GM23338 (cell line): ENCODE measurements around the gene SYNPO2. TPM values are rescaled to one million over a fixed set of nuclear protein-coding genes. Genes with fewer than 3 reads are reported as not detected.

Experiments used
- ATAC-seq: fragments of 200-7000 bp; cut with Tn5 transposase; 3 replicates; pipeline ENCODE4 v1.9.1; 2020
- DNase-seq: peaks from one replicate; pipeline ENCODE4 v3.0.0-alpha.2; 2015; ENCODE audit warnings: low spot score
- H2AFZ ChIP-seq: fragments of 200-600 bp; sonication (generic); 2 replicates; pipeline ENCODE4 v1.8.0; 2016; ENCODE audit warnings: antibody characterized with exemption, mild to moderate bottlenecking, moderate library complexity
- H3F3A ChIP-seq: fragments of 200-600 bp; sonication (generic); replicated peaks from 2 replicates; pipeline ENCODE4 v1.8.0; 2017; ENCODE audit warnings: antibody characterized with exemption, mixed run types, low read depth
- H3K27ac ChIP-seq: fragments of 200-600 bp; sonication (generic); 2 replicates; pipeline ENCODE4 v1.6.1; 2016; ENCODE audit warnings: low read depth
- H3K27me3 ChIP-seq: fragments of 200-600 bp; sonication (generic); 2 replicates; pipeline ENCODE4 v1.8.0; 2016; ENCODE audit warnings: mild to moderate bottlenecking, mixed run types, moderate library complexity; ENCODE audit not compliant: insufficient read depth
- H3K36me3 ChIP-seq: fragments of 200-600 bp; sonication (generic); 2 replicates; pipeline ENCODE4 v1.8.0; 2016; ENCODE audit warnings: mild to moderate bottlenecking; ENCODE audit not compliant: insufficient read depth
- H3K4me1 ChIP-seq: fragments of 200-600 bp; sonication (generic); 2 replicates; pipeline ENCODE4 v1.8.0; 2016; ENCODE audit warnings: mild to moderate bottlenecking, moderate library complexity; ENCODE audit not compliant: insufficient read depth
- H3K4me2 ChIP-seq: fragments of 200-600 bp; sonication (generic); 2 replicates; pipeline ENCODE4 v1.7.1; 2017; ENCODE audit warnings: mixed run types
- H3K4me3 ChIP-seq: fragments of 200-600 bp; sonication (generic); 2 replicates; pipeline ENCODE4 v1.6.1; 2016; ENCODE audit warnings: mixed run types
- H3K79me2 ChIP-seq: fragments of 200-600 bp; sonication (generic); replicated peaks from 2 replicates; pipeline ENCODE4 v1.8.0; 2017; ENCODE audit warnings: mild to moderate bottlenecking; ENCODE audit not compliant: insufficient read depth
- H3K9me2 ChIP-seq: fragments of 200-600 bp; sonication (generic); 2 replicates; pipeline ENCODE4 v1.8.0; 2017; ENCODE audit not compliant: insufficient read depth
- H4K20me1 ChIP-seq: fragments of 200-600 bp; sonication (generic); replicated peaks from 2 replicates; pipeline ENCODE4 v1.8.0; 2017; ENCODE audit warnings: mild to moderate bottlenecking; ENCODE audit not compliant: insufficient read depth
- H3K27ac Mint-ChIP-seq: 2 replicates; pipeline ENCODE4 v1.8.0; 2020; ENCODE audit warnings: inconsistent platforms, mild to moderate bottlenecking, moderate library complexity, mixed read lengths
- H3K27me3 Mint-ChIP-seq: 3 replicates; pipeline ENCODE4 v1.8.0; 2022; ENCODE audit warnings: low read depth, mild to moderate bottlenecking, moderate library complexity, mixed read lengths, inconsistent platforms; ENCODE audit not compliant: insufficient read depth, poor library complexity
- H3K36me3 Mint-ChIP-seq: 3 replicates; pipeline ENCODE4 v1.8.0; 2021; ENCODE audit warnings: low read depth, mild to moderate bottlenecking, inconsistent platforms, moderate library complexity, mixed read lengths
- H3K4me1 Mint-ChIP-seq: 3 replicates; pipeline ENCODE4 v1.8.0; 2020; ENCODE audit warnings: mild to moderate bottlenecking, inconsistent platforms, mixed read lengths
- H3K4me3 Mint-ChIP-seq: 3 replicates; pipeline ENCODE4 v1.8.0; 2021; ENCODE audit warnings: moderate library complexity, mild to moderate bottlenecking, inconsistent platforms, mixed read lengths
- H3K9me3 Mint-ChIP-seq: 3 replicates; pipeline ENCODE4 v1.8.0; 2020; ENCODE audit warnings: moderate library complexity, mild to moderate bottlenecking, inconsistent platforms, mixed read lengths
- CREB1 ChIP-seq: fragments of 250-450 bp; sonication (Bioruptor Pico); IDR thresholded peaks from 2 replicates; pipeline ENCODE4 v1.5.0; 2020; ENCODE audit warnings: low read depth, mild to moderate bottlenecking, moderate library complexity
- CTCF ChIP-seq, 2 experiments: fragments of 200-600 bp in 1 of 2; sonication (generic) in 1 of 2; conservative IDR thresholded peaks; 2 replicates each; pipeline versions ENCODE4 v1.5.1 to v1.6.1; 2016 to 2017; ENCODE audit warnings: antibody characterized with exemption in 2 of 2, low read depth in 2 of 2, mild to moderate bottlenecking in 2 of 2, moderate library complexity in 1 of 2
- EZH2 ChIP-seq: fragments of 200-600 bp; sonication (generic); IDR thresholded peaks from one replicate; pipeline ENCODE4 v1.8.0; 2017; ENCODE audit warnings: antibody characterized with exemption, mild to moderate bottlenecking, low read depth; ENCODE audit not compliant: unreplicated experiment
- EZH2phosphoT487 ChIP-seq: fragments of 200-600 bp; sonication (generic); IDR thresholded peaks from one replicate; pipeline ENCODE4 v1.8.1; 2018; ENCODE audit warnings: antibody characterized with exemption; ENCODE audit not compliant: unreplicated experiment
- JUNB ChIP-seq: IDR thresholded peaks from one replicate; pipeline ENCODE4 v1.6.1; 2016; ENCODE audit warnings: antibody characterized with exemption; ENCODE audit not compliant: unreplicated experiment
- NANOG ChIP-seq: IDR thresholded peaks from 2 replicates; pipeline ENCODE4 v1.6.1; 2016; ENCODE audit warnings: antibody characterized with exemption, borderline replicate concordance
- POLR2AphosphoS5 ChIP-seq: IDR thresholded peaks from 2 replicates; pipeline ENCODE4 v1.6.1; 2016; ENCODE audit warnings: antibody characterized with exemption, low read depth
- REST ChIP-seq: IDR thresholded peaks from one replicate; pipeline ENCODE4 v1.6.1; 2018; ENCODE audit warnings: antibody characterized with exemption; ENCODE audit not compliant: unreplicated experiment
- STAT1 ChIP-seq: IDR thresholded peaks from one replicate; pipeline ENCODE4 v1.6.1; 2016; ENCODE audit warnings: antibody characterized with exemption; ENCODE audit not compliant: unreplicated experiment
- ZNF114 ChIP-seq: fragments of 250-450 bp; sonication (Bioruptor Pico); IDR thresholded peaks from 2 replicates; pipeline ENCODE4 v1.5.0; 2020; ENCODE audit warnings: mild to moderate bottlenecking, moderate library complexity
- polyA plus RNA-seq: library from polyadenylated mRNA; unstranded; fragments of >200 nt; fragmentation: Nextera tagmentation; extraction: Ambion mirVana; gene quantifications from 2 replicates; pipeline ENCODE4 v1.2.1, GENCODE V29; 2016
- total RNA-seq: library from RNA; depleted of rRNA; stranded (reverse); fragments of >200 nt; shearing (Covaris generic); gene quantifications from 2 replicates; pipeline ENCODE4 v1.2.3, GENCODE V29; 2014
- TF ChIP-seq, protein P1 (sequence below): fragments of 250-450 bp; sonication (Bioruptor Pico); IDR thresholded peaks from 2 replicates; pipeline ENCODE4 v1.5.0; 2020; ENCODE audit warnings: mild to moderate bottlenecking, moderate library complexity

The SYNPO2 gene
- total and polyA plus RNA-seq, 2 experiments from 2014 or later, result 2.1 to 3.4 TPM

DNA sequence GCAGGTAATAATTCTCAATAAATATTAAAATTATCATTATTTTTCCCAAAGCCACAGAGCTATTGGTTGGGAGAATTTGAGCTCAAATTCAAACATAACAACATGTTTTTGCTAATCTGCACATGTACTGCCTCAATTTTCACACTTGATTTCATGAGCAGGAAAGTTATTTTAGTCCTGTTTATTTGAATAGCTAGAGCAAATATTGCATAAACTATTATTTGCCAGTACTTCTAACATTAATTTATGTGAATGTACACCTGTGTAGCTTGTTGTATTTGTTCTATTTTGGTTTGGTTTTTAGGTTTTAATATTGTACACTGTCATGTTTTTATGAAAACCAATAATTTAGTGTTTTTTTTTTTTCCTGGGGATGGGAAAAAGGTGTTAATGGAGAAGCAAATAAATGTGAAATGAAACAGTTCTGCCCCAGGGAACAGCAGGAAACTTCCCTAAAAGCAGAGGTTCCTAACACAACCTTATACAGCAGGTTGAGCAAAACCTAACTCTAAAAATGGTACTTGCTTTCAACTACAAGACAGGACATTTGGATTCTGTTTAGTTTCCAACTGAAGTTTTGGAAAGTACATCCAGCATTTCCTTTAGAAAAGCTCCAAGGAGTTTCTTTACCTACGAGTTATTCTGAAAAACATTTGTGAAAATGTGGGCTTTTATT, 99.4 kb downstream of the SYNPO2 start:
- H3K79me2 ChIP-seq, result no peaks in the 10 kb centered on the region
- DNase-seq (no peak), ATAC-seq (no peak)
- no peak overlapping the region for H3K4me3 Mint-ChIP-seq
- no peak overlapping the region for H3K4me3 ChIP-seq
- TF ChIP-seq EZH2, result no peak
- TF ChIP-seq REST, result no peak
- no peak for TF ChIP-seq EZH2phosphoT487
- no peak for TF ChIP-seq STAT1
- no peak for TF ChIP-seq POLR2AphosphoS5
- no peak for TF ChIP-seq CTCF (conservative IDR thresholded peaks at IDR 0.05; ENCODE audit: low read depth in 2 of 2)
- TF ChIP-seq ZNF114, result no peak
- TF ChIP-seq, protein P1, sequence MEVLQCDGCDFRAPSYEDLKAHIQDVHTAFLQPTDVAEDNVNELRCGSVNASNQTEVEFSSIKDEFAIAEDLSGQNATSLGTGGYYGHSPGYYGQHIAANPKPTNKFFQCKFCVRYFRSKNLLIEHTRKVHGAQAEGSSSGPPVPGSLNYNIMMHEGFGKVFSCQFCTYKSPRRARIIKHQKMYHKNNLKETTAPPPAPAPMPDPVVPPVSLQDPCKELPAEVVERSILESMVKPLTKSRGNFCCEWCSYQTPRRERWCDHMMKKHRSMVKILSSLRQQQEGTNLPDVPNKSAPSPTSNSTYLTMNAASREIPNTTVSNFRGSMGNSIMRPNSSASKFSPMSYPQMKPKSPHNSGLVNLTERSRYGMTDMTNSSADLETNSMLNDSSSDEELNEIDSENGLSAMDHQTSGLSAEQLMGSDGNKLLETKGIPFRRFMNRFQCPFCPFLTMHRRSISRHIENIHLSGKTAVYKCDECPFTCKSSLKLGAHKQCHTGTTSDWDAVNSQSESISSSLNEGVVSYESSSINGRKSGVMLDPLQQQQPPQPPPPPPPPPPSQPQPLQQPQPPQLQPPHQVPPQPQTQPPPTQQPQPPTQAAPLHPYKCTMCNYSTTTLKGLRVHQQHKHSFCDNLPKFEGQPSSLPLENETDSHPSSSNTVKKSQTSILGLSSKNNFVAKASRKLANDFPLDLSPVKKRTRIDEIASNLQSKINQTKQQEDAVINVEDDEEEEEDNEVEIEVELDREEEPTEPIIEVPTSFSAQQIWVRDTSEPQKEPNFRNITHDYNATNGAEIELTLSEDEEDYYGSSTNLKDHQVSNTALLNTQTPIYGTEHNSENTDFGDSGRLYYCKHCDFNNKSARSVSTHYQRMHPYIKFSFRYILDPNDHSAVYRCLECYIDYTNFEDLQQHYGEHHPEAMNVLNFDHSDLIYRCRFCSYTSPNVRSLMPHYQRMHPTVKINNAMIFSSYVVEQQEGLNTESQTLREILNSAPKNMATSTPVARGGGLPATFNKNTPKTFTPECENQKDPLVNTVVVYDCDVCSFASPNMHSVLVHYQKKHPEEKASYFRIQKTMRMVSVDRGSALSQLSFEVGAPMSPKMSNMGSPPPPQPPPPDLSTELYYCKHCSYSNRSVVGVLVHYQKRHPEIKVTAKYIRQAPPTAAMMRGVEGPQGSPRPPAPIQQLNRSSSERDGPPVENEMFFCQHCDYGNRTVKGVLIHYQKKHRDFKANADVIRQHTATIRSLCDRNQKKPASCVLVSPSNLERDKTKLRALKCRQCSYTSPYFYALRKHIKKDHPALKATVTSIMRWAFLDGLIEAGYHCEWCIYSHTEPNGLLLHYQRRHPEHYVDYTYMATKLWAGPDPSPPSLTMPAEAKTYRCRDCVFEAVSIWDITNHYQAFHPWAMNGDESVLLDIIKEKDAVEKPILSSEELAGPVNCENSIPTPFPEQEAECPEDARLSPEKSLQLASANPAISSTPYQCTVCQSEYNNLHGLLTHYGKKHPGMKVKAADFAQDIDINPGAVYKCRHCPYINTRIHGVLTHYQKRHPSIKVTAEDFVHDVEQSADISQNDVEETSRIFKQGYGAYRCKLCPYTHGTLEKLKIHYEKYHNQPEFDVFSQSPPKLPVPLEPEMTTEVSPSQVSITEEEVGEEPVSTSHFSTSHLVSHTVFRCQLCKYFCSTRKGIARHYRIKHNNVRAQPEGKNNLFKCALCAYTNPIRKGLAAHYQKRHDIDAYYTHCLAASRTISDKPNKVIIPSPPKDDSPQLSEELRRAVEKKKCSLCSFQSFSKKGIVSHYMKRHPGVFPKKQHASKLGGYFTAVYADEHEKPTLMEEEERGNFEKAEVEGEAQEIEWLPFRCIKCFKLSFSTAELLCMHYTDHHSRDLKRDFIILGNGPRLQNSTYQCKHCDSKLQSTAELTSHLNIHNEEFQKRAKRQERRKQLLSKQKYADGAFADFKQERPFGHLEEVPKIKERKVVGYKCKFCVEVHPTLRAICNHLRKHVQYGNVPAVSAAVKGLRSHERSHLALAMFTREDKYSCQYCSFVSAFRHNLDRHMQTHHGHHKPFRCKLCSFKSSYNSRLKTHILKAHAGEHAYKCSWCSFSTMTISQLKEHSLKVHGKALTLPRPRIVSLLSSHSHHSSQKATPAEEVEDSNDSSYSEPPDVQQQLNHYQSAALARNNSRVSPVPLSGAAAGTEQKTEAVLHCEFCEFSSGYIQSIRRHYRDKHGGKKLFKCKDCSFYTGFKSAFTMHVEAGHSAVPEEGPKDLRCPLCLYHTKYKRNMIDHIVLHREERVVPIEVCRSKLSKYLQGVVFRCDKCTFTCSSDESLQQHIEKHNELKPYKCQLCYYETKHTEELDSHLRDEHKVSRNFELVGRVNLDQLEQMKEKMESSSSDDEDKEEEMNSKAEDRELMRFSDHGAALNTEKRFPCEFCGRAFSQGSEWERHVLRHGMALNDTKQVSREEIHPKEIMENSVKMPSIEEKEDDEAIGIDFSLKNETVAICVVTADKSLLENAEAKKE, result no peak
- TF ChIP-seq JUNB, result no peak
- no peak for TF ChIP-seq NANOG
- no peak for TF ChIP-seq CREB1
- no peaks in the 10 kb centered on the region for H3K36me3 Mint-ChIP-seq
- no peaks in the 10 kb centered on the region for H3K27me3 ChIP-seq
- peaks cover 9% of the 10 kb centered on the region for H3K4me1 ChIP-seq
- H3K9me2 ChIP-seq, result peaks cover 9% of the 10 kb centered on the region
- peaks cover 11% of the 10 kb centered on the region for H3K4me1 Mint-ChIP-seq
- no peak overlapping the region for H3K4me2 ChIP-seq
- no peaks in the 10 kb centered on the region for H4K20me1 ChIP-seq
- H3K27ac ChIP-seq, result no peak overlapping the region
- H3K9me3 Mint-ChIP-seq, result no peaks in the 10 kb centered on the region; the same call in 2 of the 3 replicates
- H3K27ac Mint-ChIP-seq, result no peak overlapping the region
- no peak overlapping the region for H2AFZ ChIP-seq
- no peaks in the 10 kb centered on the region for H3F3A ChIP-seq
- no peaks in the 10 kb centered on the region for H3K36me3 ChIP-seq
- H3K27me3 Mint-ChIP-seq, result no peaks in the 10 kb centered on the region
